Gastrocnemius medialis (tissue), 4 donors: Measurements from ENCODE around the gene BSPRY. TPM values are rescaled to one million over a fixed set of nuclear protein-coding genes. Genes with fewer than 3 reads are reported as not detected.

ENCODE experiments used
- ATAC-seq, 2 donors: fragments of 150-250 bp; one replicate each; pipeline ENCODE4 v1.9.1; 2016
- DNase-seq, 2 donors: peaks; one replicate each; pipeline ENCODE4 v3.0.0-alpha.2; 2019
- H3K27ac ChIP-seq, 4 donors: fragments of 200-600 bp; sonication (generic); 1 replicate in 1 of 4; 2 replicates in 3 of 4; pipeline ENCODE4 v1.5.1; 2016 to 2018; ENCODE audit warnings: mild to moderate bottlenecking in 2 of 4, moderate library complexity in 1 of 4
- H3K27me3 ChIP-seq, 3 donors: fragments of 200-600 bp; sonication (generic) in 2 of 3; 1 replicate in 1 of 3; 2 replicates in 2 of 3; pipeline versions ENCODE4 v1.5.1 to v1.6.0; 2016 to 2019; ENCODE audit warnings: mild to moderate bottlenecking in 1 of 3, moderate library complexity in 1 of 3
- H3K36me3 ChIP-seq, 2 donors: fragments of 200-600 bp; sonication (generic) in 1 of 2; one replicate each; pipeline ENCODE4 v1.5.1; 2017 to 2018
- H3K4me1 ChIP-seq, 2 donors: fragments of 200-600 bp; sonication (generic) in 1 of 2; one replicate each; pipeline ENCODE4 v1.5.1; 2016 to 2017; ENCODE audit warnings: mild to moderate bottlenecking in 2 of 2
- H3K4me3 ChIP-seq, 4 donors: fragments of 200-600 bp; sonication (generic) in 3 of 4; 1 replicate in 1 of 4; 2 replicates in 3 of 4; pipeline ENCODE4 v1.5.1; 2016 to 2019; ENCODE audit warnings: mild to moderate bottlenecking in 2 of 4
- H3K9me3 ChIP-seq, 3 donors: fragments of 200-600 bp; sonication (generic) in 2 of 3; 1 replicate in 1 of 3; 2 replicates in 2 of 3; pipeline ENCODE4 v1.5.1; 2016 to 2019
- CTCF ChIP-seq, 5 experiments: fragments of 450-650 bp in 3 of 5; fragments of 200-600 bp in 2 of 5; sonication (generic) in 2 of 5; IDR thresholded peaks in 4 of 5; conservative IDR thresholded peaks in 1 of 5; 1 replicate in 4 of 5; 2 replicates in 1 of 5; pipeline ENCODE4 v1.5.1; 2016 to 2019; ENCODE audit warnings: antibody characterized with exemption in 5 of 5, mild to moderate bottlenecking in 3 of 5, moderate library complexity in 3 of 5
- POLR2A ChIP-seq, 2 donors: fragments of 450-650 bp; IDR thresholded peaks; one replicate each; pipeline ENCODE4 v1.6.1; 2017; ENCODE audit warnings: antibody characterized with exemption in 2 of 2, mild to moderate bottlenecking in 2 of 2, moderate library complexity in 2 of 2
- in situ Hi-C, 4 donors: fragments of 200-750 bp; cut with MboI; loops; one replicate each; pipeline versions ENCODE4 v1.15.0 to v1.8.0; 2017; ENCODE audit warnings: low sequenced_read_pairs in 4 of 4
- intact Hi-C: fragments of 100-400 bp; cut with DNase I; formaldehyde crosslinking; loops from one replicate; pipeline ENCODE4 v1.15.1; 2023; ENCODE audit warnings: low total_unique reads
- total RNA-seq, 4 donors: library from RNA; depleted of rRNA; stranded (reverse); fragments of >200 nt; gene quantifications; one replicate each; pipeline versions ENCODE4 v1.1.0 to v1.2.3, GENCODE V29; 2016

BSPRY gene
- total RNA-seq, 4 donors from 2014 or later: 0.12 TPM; not detected in 3

- Histone ChIP-seq H3K4me3 (no peak overlapping the region), H3K27me3 (no peaks in the 10 kb centered on the region), H3K4me1 (no peaks in the 10 kb centered on the region), H3K9me3 (no peaks in the 10 kb centered on the region), H3K27ac (no peak overlapping the region), H3K36me3 (peaks cover 0 to 57% of the 10 kb centered on the region in 2 donors)
- intact Hi-C loops (no loop called here), in situ Hi-C loops (no loop called here)
- ATAC-seq: no peak
- TF ChIP-seq POLR2A (IDR thresholded peaks at IDR 0.05): no peak
- TF ChIP-seq CTCF (IDR thresholded peaks at IDR 0.05 in 4 of 5, conservative IDR thresholded peaks at IDR 0.05 in 1 of 5): no peak
- no peak for DNase-seq
These were observed 40.1 kb downstream of the BSPRY start for GRCh38 chr9:113389451-113389850.

GRCh38 chr9:113390192-113390960 is 41.0 kb downstream of the BSPRY start:
- Histone ChIP-seq H3K9me3 (no peaks in the 10 kb centered on the region), H3K27me3 (no peaks in the 10 kb centered on the region), H3K27ac (no peak overlapping the region), H3K36me3 (peaks cover 0 to 57% of the 10 kb centered on the region in 2 donors), H3K4me3 (no peak overlapping the region), H3K4me1 (no peaks in the 10 kb centered on the region)
- ATAC-seq (no peak), DNase-seq (no peak)
- TF ChIP-seq CTCF (IDR thresholded peaks at IDR 0.05 in 4 of 5, conservative IDR thresholded peaks at IDR 0.05 in 1 of 5): no peak
- no peak for TF ChIP-seq POLR2A (IDR thresholded peaks at IDR 0.05)
- intact Hi-C loops (no loop called here), in situ Hi-C loops (loop anchor here in 1 of 4 donors (10.0 kb wide), 1 partner anchor 56 kb away; no protein-coding TSS in a partner anchor)

GRCh38 chr9:113391917-113392316 is 42.6 kb downstream of the BSPRY start:
- no peaks in the 10 kb centered on the region for H3K4me1 ChIP-seq
- no peak overlapping the region for H3K4me3 ChIP-seq
- peaks cover 0 to 56% of the 10 kb centered on the region in 2 donors for H3K36me3 ChIP-seq
- TF ChIP-seq POLR2A (IDR thresholded peaks at IDR 0.05) (no peak), CTCF (IDR thresholded peaks at IDR 0.05 in 4 of 5, conservative IDR thresholded peaks at IDR 0.05 in 1 of 5) (no peak)
- no peak for ATAC-seq
- intact Hi-C loops (no loop called here), in situ Hi-C loops (loop anchor here in 1 of 4 donors (10.0 kb wide), 1 partner anchor 57 kb away; no protein-coding TSS in a partner anchor)
- no peak overlapping the region for H3K27ac ChIP-seq
- no peaks in the 10 kb centered on the region for H3K27me3 ChIP-seq
- H3K9me3 ChIP-seq: no peaks in the 10 kb centered on the region
- no peak for DNase-seq

GRCh38 chr9:113393281-113393680 is 43.9 kb downstream of the BSPRY start:
- DNase-seq: no peak
- no peaks in the 10 kb centered on the region for H3K4me1 ChIP-seq
- no peak overlapping the region for H3K27ac ChIP-seq
- no peaks in the 10 kb centered on the region for H3K9me3 ChIP-seq
- in situ Hi-C loops: loop anchor here in 1 of 4 donors (10.0 kb wide), 1 partner anchor 58 kb away; no protein-coding TSS in a partner anchor
- intact Hi-C loops: no loop called here
- no peak for TF ChIP-seq CTCF (IDR thresholded peaks at IDR 0.05 in 4 of 5, conservative IDR thresholded peaks at IDR 0.05 in 1 of 5)
- TF ChIP-seq POLR2A (IDR thresholded peaks at IDR 0.05): no peak
- ATAC-seq: no peak
- H3K4me3 ChIP-seq: no peak overlapping the region
- peaks cover 0 to 43% of the 10 kb centered on the region in 2 donors for H3K36me3 ChIP-seq
- no peaks in the 10 kb centered on the region for H3K27me3 ChIP-seq
